Measurements from ENCODE around the gene TLX1. TPM values are rescaled to one million over a fixed set of nuclear protein-coding genes. Genes with fewer than 3 reads are reported as not detected.

The TLX1 gene
- not detected in 2 replicates for total RNA-seq

GRCh38 chr10:101130984-101131961 lies at the start of gene TLX1:
Gene TLX1, plus strand, starts transcription at chr10:101131300. Its CDS starts 242 bp downstream, at chr10:101131542.

Other genes starting within 250 kb of the TLX1 start
- 17.7 and 28.2 TPM in 2 replicates for gene SLF2, start 218.3 kb upstream of the TLX1 start, total RNA-seq
- gene SEMA4G, start 161.8 kb upstream of the TLX1 start, total RNA-seq, result 0.43 and 1.6 TPM in 2 replicates
- gene MRPL43, start 143.8 kb upstream of the TLX1 start, total RNA-seq, result 58.2 and 62.7 TPM in 2 replicates
- 3.0 and 5.4 TPM in 2 replicates for gene TWNK, start 143.8 kb upstream of the TLX1 start, total RNA-seq
- 62.7 and 74.9 TPM in 2 replicates for gene LZTS2, start 131.5 kb upstream of the TLX1 start, total RNA-seq
- gene PDZD7, start 100.2 kb upstream of the TLX1 start, total RNA-seq, result 1.8 and 2.0 TPM in 2 replicates
- 63.2 and 77.9 TPM in 2 replicates for gene SFXN3, start 100.1 kb upstream of the TLX1 start, total RNA-seq
- 84.3 and 155 TPM in 2 replicates for gene KAZALD1, start 69.3 kb upstream of the TLX1 start, total RNA-seq
- gene LBX1, start 98.2 kb downstream of the TLX1 start, total RNA-seq, result under 0.01 TPM in 1 of 2 replicates, not detected in the other
- 9.3 and 11.0 TPM in 2 replicates for gene BTRC, start 222.9 kb downstream of the TLX1 start, total RNA-seq